Loucy (cell line): ENCODE data around the gene AKAP9.
A peak's percentile ranks its signal among the peaks of the same experiment; 100 is the strongest.
"Not testable (repeated sequence)": the region's sequence is repeated elsewhere in the genome, so short reads cannot be mapped to it uniquely, and the experiment has no call there.

Experiments used
- H2AFZ ChIP-seq: fragments of 200-600 bp; sonication (generic); 2 replicates; pipeline ENCODE4 v1.6.0; 2016; ENCODE audit warnings: antibody characterized with exemption, mild to moderate bottlenecking, low read length, moderate library complexity
- H3F3A ChIP-seq: fragments of 200-600 bp; 2 replicates; pipeline ENCODE4 v1.6.0; 2016; ENCODE audit warnings: antibody characterized with exemption, low read depth, mild to moderate bottlenecking
- H3K27me3 ChIP-seq: fragments of 200-600 bp; sonication (generic); 2 replicates; pipeline ENCODE4 v1.6.1; 2014; ENCODE audit warnings: low read length, mild to moderate bottlenecking; ENCODE audit not compliant: insufficient read depth, poor library complexity, severe bottlenecking
- H3K36me3 ChIP-seq: fragments of 200-600 bp; sonication (generic); 2 replicates; pipeline ENCODE4 v1.6.1; 2016; ENCODE audit warnings: low read length; ENCODE audit not compliant: insufficient read depth
- H3K4me1 ChIP-seq: fragments of 200-600 bp; sonication (generic); 2 replicates; pipeline ENCODE4 v1.5.1; 2014; ENCODE audit warnings: low read length, mild to moderate bottlenecking; ENCODE audit not compliant: insufficient read depth, poor library complexity, severe bottlenecking
- H3K4me2 ChIP-seq: fragments of 200-600 bp; sonication (generic); 2 replicates; pipeline ENCODE4 v1.6.0; 2014; ENCODE audit warnings: antibody characterized with exemption, low read length, low read depth, mild to moderate bottlenecking; ENCODE audit not compliant: poor library complexity, severe bottlenecking
- H3K4me3 ChIP-seq: fragments of 200-600 bp; sonication (generic); 2 replicates; pipeline ENCODE4 v1.5.1; 2014; ENCODE audit warnings: low read length, mild to moderate bottlenecking, mixed read lengths; ENCODE audit not compliant: poor library complexity, severe bottlenecking
- H3K79me2 ChIP-seq: fragments of 200-600 bp; sonication (generic); 2 replicates; pipeline ENCODE4 v1.6.1; 2014; ENCODE audit warnings: low read length; ENCODE audit not compliant: insufficient read depth
- H3K9ac ChIP-seq: fragments of 200-600 bp; sonication (generic); 2 replicates; pipeline ENCODE4 v1.6.0; 2014; ENCODE audit warnings: mild to moderate bottlenecking, low read depth, low read length, moderate library complexity; ENCODE audit not compliant: poor library complexity, severe bottlenecking
- H3K9me2 ChIP-seq: fragments of 200-600 bp; sonication (generic); replicated peaks from 2 replicates; pipeline ENCODE4 v1.6.1; 2016; ENCODE audit warnings: low read depth, low read length, mixed read lengths
- H3K9me3 ChIP-seq: fragments of 200-600 bp; sonication (generic); 2 replicates; pipeline ENCODE4 v1.6.1; 2014; ENCODE audit warnings: mild to moderate bottlenecking, antibody characterized with exemption, low read length, low read depth; ENCODE audit not compliant: insufficient read depth
- H4K20me1 ChIP-seq: fragments of 200-600 bp; sonication (generic); 2 replicates; pipeline ENCODE4 v1.6.0; 2014; ENCODE audit warnings: antibody characterized with exemption, low read length, mild to moderate bottlenecking; ENCODE audit not compliant: insufficient read depth, poor library complexity, severe bottlenecking
- EZH2phosphoT487 ChIP-seq: fragments of 200-600 bp; IDR thresholded peaks from 2 replicates; pipeline ENCODE4 v1.6.1; 2018; ENCODE audit warnings: antibody characterized with exemption, mild to moderate bottlenecking, moderate library complexity, borderline replicate concordance
- TF ChIP-seq, protein P1 (sequence below): fragments of 200-600 bp; sonication (generic); conservative IDR thresholded peaks from 2 replicates; pipeline ENCODE4 v1.5.1; 2014; ENCODE audit warnings: mild to moderate bottlenecking, antibody characterized with exemption, low read length

AKAP9 gene

DNA sequence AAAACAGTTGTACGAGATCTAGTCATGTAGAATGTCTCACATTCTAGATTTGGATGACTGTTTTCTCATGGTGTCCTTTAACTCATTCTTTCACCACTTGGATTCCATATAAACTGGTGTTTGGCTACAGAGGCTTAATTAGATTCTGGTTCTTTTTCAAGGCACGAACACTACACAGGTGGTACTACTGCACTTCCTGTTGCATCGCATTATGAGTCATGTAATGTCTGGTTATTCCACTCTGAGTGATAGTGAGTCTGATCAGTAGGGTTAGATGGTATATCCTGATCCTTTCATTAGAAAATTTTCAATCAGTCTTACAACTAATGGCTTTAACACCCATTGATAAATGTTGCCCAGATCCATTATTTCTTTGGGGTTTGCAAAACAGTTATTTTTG, 11.2 kb upstream of the AKAP9 start:
- no peaks in the 10 kb centered on the region for H3K27me3 ChIP-seq
- H3K4me1 ChIP-seq = no peaks in the 10 kb centered on the region
- no peaks in the 10 kb centered on the region for H3K9me3 ChIP-seq
- no peaks in the 10 kb centered on the region for H3K79me2 ChIP-seq
- H2AFZ ChIP-seq = no peak overlapping the region
- H3K9me2 ChIP-seq = no peaks in the 10 kb centered on the region
- H4K20me1 ChIP-seq = no peaks in the 10 kb centered on the region
- no peak overlapping the region for H3K4me2 ChIP-seq
- H3K36me3 ChIP-seq = no peaks in the 10 kb centered on the region
- no peak for TF ChIP-seq EZH2phosphoT487
- H3K9ac ChIP-seq = no peak overlapping the region
- H3F3A ChIP-seq = no peaks in the 10 kb centered on the region
- no peak overlapping the region for H3K4me3 ChIP-seq

DNA sequence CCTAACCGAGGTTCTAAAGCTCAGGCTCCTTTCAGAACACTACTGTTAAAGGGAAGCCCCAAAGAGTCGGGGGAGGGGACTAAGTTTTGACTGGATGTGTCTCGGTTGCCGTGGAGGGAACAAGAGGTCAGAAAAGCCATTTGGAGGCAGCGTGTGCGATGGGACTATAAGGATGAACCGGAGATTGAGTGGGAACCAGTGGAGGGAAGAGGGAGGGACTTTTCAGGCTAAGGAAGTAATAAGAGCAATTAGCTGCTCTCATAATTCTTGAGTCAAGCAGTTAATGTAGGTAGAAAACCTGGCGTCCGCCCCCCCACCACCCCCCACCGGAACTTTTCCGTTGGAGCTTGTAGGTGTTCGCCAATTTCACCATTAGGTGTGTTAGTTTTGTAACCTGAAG, 491 bp upstream of the AKAP9 start:
- Histone ChIP-seq H2AFZ (peak overlapping the region; percentile 92), H3F3A (peaks cover 3% of the 10 kb centered on the region; the same call in 1 of the 2 replicates), H3K36me3 (no peaks in the 10 kb centered on the region), H3K4me1 (peaks cover 44% of the 10 kb centered on the region), H3K9me2 (no peaks in the 10 kb centered on the region), H3K4me2 (peak overlapping the region; percentile 97), H4K20me1 (peaks cover 31% of the 10 kb centered on the region), H3K9ac (peak overlapping the region; percentile 89), H3K9me3 (no peaks in the 10 kb centered on the region), H3K79me2 (peaks cover 56% of the 10 kb centered on the region), H3K27me3 (no peaks in the 10 kb centered on the region), H3K4me3 (peak overlapping the region; percentile 87)
- no peak for TF ChIP-seq EZH2phosphoT487
- TF ChIP-seq, protein P1, sequence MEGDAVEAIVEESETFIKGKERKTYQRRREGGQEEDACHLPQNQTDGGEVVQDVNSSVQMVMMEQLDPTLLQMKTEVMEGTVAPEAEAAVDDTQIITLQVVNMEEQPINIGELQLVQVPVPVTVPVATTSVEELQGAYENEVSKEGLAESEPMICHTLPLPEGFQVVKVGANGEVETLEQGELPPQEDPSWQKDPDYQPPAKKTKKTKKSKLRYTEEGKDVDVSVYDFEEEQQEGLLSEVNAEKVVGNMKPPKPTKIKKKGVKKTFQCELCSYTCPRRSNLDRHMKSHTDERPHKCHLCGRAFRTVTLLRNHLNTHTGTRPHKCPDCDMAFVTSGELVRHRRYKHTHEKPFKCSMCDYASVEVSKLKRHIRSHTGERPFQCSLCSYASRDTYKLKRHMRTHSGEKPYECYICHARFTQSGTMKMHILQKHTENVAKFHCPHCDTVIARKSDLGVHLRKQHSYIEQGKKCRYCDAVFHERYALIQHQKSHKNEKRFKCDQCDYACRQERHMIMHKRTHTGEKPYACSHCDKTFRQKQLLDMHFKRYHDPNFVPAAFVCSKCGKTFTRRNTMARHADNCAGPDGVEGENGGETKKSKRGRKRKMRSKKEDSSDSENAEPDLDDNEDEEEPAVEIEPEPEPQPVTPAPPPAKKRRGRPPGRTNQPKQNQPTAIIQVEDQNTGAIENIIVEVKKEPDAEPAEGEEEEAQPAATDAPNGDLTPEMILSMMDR = no peak

DNA sequence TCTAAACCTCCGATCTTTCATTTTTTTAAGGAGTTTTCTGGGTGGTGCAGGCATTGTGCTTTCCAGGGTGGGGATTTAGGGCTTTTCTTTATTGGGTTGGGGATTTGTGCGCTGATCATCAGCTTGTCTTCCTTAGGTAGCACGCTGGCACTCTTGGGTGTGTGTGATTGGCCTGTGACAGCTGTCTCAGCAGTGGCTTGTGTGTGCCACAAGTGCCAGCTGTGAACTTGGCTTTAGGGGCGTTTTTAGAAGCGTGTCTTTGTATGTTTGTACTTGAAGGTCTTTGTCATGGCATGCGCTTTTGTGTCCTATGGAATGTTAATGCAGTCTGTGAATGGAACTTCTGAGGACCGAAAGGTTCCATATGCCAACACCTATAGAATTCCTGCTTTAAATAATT, 788 bp downstream of the AKAP9 start:
- Histone ChIP-seq H3K79me2 (peaks cover 69% of the 10 kb centered on the region), H3K9me3 (no peaks in the 10 kb centered on the region), H2AFZ (peak overlapping the region; percentile 92), H3K9me2 (no peaks in the 10 kb centered on the region), H3K27me3 (no peaks in the 10 kb centered on the region), H3K4me2 (peak overlapping the region; percentile 97), H4K20me1 (peaks cover 42% of the 10 kb centered on the region), H3K4me1 (peaks cover 55% of the 10 kb centered on the region), H3F3A (peaks cover 3% of the 10 kb centered on the region; the same call in 1 of the 2 replicates), H3K4me3 (peak overlapping the region; percentile 87), H3K36me3 (no peaks in the 10 kb centered on the region), H3K9ac (peak overlapping the region; percentile 89)
- TF ChIP-seq EZH2phosphoT487 = no peak

DNA sequence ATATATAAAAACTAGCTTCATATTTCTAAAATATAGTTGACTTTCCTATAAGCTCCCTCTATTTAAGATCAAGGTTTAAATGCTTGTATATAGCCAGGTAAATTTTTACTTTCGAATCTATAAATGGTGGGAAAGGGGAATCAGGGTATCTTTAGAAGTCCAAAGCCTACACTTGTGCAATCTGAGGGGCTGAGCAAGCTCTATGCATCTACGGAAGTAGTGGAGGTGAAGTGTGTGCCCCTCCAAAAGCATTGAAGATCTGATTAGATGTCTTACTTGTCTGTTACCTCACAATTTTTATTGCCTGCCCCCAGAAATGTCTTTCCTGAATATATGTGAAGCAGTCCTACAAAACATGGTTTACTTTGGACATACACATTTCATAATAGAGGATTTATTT, 1.6 kb downstream of the AKAP9 start:
- H3K4me2 ChIP-seq = peak overlapping the region; percentile 97
- peaks cover 3% of the 10 kb centered on the region; the same call in 1 of the 2 replicates for H3F3A ChIP-seq
- peaks cover 77% of the 10 kb centered on the region for H3K79me2 ChIP-seq
- H2AFZ ChIP-seq = no peak overlapping the region
- H3K36me3 ChIP-seq = no peaks in the 10 kb centered on the region
- peaks cover 57% of the 10 kb centered on the region for H3K4me1 ChIP-seq
- no peaks in the 10 kb centered on the region for H3K27me3 ChIP-seq
- no peaks in the 10 kb centered on the region for H3K9me2 ChIP-seq
- H3K9ac ChIP-seq = peak overlapping the region; percentile 89
- no peaks in the 10 kb centered on the region for H3K9me3 ChIP-seq
- peak overlapping the region; percentile 87 for H3K4me3 ChIP-seq
- no peak for TF ChIP-seq EZH2phosphoT487
- TF ChIP-seq, protein P1 = no peak
- H4K20me1 ChIP-seq = peaks cover 50% of the 10 kb centered on the region

DNA sequence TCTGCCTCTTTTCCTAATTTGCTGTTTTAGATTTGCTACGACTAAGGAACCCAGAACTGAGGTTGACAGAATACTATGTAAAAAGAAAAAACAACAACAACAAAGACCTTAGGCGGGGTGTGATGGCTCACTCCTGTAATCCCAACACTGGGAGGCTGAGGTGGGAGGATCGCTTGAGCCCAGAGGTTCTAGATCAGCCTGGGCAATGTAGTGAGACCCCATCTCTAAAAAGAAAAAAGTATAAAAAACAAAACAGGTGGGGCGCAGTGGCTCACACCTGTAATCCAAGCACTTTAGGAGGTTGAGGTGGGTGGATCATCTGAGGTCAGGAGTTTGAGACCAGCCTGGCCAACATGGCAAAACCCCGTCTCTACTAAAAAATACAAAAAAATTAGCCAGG, 4.3 kb downstream of the AKAP9 start:
- Histone ChIP-seq H3K4me3 (peak overlapping the region; percentile 53), H3K79me2 (peaks cover 97% of the 10 kb centered on the region), H3K4me2 (peak overlapping the region; percentile 97), H3K9ac (peak overlapping the region; percentile 28), H4K20me1 (peaks cover 60% of the 10 kb centered on the region), H3K4me1 (peaks cover 58% of the 10 kb centered on the region)
- H2AFZ ChIP-seq, H3K9me3 ChIP-seq, H3K9me2 ChIP-seq, H3K27me3 ChIP-seq, H3F3A ChIP-seq, H3K36me3 ChIP-seq: not testable (repeated sequence)
